ENCODE results near the gene CCDC83.
"Not testable (repeated sequence)": the region's sequence is repeated elsewhere in the genome, so short reads cannot be mapped to it uniquely, and the experiment has no call there.

CCDC83 gene

DNA sequence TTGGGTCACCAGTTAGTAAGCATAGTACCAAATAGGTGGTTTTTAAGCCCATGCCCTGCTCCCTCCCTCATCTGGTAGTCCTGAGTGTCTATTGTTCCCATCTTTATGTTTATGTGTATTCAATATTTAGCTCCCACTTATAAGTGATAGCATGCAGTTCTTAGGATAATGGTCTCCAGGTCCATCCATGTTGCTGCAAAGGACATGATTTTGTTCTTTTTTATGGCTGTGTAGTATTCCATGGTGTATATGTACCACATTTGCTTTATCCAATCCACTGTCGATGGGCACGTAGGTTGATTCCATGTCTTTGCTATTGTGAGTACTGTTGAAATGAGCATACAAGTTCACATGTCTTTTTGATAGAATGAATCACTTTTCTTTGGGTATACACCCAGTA lies 26.0 kb upstream of the CCDC83 start:
- no peak for DNase-seq (ENCODE audit: low read depth)
- H3K4me3 ChIP-seq (ENCODE audit: low read depth, low read length) = no peak overlapping the region
- TF ChIP-seq CTCF (conservative IDR thresholded peaks at IDR 0.05; ENCODE audit: low read depth, low read length) = no peak

DNA sequence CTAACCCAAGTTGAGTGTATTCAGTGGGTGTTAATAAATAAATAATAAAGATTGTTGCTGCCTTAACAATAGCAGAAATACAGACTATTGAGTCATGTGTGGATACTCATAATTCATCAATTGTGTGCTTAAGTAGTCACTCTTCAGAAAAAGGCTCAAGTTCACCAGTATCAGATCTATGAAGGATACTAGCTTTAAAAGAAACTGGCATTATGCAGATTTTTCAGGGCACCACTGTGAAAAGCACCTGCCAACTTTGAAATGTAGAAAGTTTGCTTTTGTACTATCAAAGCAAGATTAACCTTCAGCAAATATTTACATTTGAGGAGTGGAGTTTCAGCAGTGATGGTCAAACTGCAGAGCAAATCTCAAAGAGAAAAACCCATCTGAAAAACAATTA lies 24.1 kb upstream of the CCDC83 start:
- no peak overlapping the region for H3K4me3 ChIP-seq (ENCODE audit: low read depth, low read length)
- no peak for DNase-seq (ENCODE audit: low read depth)
- no peak for TF ChIP-seq CTCF (conservative IDR thresholded peaks at IDR 0.05; ENCODE audit: low read depth, low read length)

DNA sequence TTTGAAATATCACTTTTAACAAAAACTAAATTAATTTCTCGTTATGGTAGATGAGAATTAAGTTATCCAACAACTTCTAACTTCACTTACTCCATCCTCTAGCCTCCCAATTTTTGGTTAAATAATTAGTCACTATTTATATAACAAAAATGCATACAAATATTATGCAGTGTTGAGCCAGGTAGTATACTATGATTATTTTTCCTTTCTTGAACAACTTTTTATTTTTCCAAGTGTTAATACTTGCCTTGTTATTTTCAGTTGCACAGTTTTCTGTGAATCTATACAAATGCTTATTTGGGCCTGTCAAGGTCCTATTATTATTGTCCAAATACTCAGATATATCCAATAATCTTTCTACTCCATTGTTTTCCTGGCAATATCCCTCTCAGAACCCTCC lies 19.9 kb upstream of the CCDC83 start:
- no peak for TF ChIP-seq CTCF (conservative IDR thresholded peaks at IDR 0.05; ENCODE audit: low read depth, low read length)
- H3K4me3 ChIP-seq (ENCODE audit: low read depth, low read length) = no peak overlapping the region
- DNase-seq (ENCODE audit: low read depth) = no peak

- TF ChIP-seq CTCF (conservative IDR thresholded peaks at IDR 0.05; ENCODE audit: low read depth, low read length) = no peak
- H3K4me3 ChIP-seq (ENCODE audit: low read depth, low read length) = no peak overlapping the region
- no peak for DNase-seq (ENCODE audit: low read depth)
Observed at GRCh38 chr11:85835729-85836128, 19.5 kb upstream of the CCDC83 start.

DNA sequence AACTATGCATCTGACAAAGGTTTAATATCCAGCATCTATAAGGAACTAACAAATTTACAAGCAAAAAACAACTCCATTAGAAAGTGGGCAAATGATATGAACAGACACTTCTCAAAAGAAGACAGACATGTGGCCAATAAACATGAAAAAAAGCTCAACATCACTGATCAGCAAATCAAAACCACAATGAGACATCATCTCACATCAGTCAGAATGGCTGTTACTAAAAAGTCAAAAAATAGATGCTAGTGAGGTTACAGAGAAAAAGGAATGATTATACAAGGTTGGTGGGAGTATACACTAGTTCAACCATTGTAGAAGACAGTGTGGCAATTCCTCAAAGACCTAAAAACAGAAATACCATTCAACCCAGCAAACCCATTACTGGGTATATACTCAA lies 14.3 kb upstream of the CCDC83 start:
- DNase-seq (ENCODE audit: low read depth) = not testable (repeated sequence)

DNA sequence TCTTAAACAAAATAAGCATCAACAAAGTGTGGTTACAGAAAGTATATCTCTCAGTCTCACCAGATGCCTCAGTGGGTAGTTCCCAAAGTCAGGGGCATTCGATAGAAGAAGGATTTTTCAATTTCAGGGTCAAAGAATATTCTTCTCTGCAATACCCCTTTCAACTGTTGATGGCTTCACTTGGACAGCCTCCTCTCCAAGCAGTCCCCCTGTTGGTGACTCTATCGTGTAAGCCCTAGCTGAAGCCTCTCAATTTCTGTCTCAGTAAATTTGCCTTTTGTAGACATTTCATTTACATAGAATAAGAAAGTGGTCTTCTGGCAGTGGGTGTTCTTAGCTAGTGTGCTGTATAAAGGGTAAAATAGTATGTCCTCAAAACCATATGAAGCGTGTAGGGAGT lies 11.3 kb upstream of the CCDC83 start:
- TF ChIP-seq CTCF (conservative IDR thresholded peaks at IDR 0.05; ENCODE audit: low read depth, low read length) = peak; percentile 14
- DNase-seq (ENCODE audit: low read depth) = no peak
- no peak overlapping the region for H3K4me3 ChIP-seq (ENCODE audit: low read depth, low read length)

More for the DNA sequence above, 14.3 kb upstream of the CCDC83 start:
- not testable (repeated sequence) for H3K4me3 ChIP-seq (ENCODE audit: low read depth, low read length)

DNA sequence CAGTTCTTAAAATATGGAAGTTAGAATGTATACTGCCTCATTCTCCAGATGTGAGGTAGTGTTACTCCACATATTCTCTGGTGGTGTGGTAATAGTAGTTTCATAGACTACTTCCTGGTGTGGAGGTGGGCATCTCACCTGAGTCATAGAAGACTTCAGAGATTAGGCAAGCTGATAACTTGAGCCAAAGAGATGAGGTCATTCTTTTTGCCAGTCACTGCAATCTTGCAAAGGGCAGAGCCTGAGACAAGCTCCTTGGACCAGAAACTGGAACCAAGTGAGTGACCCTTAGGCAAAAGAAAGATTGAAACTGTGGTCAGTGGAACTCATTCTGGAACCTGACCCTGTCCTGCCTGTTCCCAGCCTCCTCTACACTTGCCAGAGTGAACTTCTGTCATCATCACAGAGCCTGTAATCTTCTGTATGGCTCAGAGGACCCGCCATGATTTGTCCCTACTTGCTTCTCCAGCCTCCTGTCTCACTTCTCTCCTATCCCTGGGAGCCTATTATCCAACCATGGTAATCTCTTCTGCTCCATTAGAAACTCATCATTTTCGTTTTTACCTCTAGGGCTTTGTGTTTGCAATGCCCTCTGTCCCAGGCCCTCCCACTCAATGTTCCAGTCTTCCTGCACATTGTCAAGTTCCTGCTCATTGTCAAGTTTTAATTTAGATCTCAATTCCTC lies 10.6 kb upstream of the CCDC83 start:
- DNase-seq (ENCODE audit: low read depth) = peak; percentile 21
- no peak for TF ChIP-seq CTCF (conservative IDR thresholded peaks at IDR 0.05; ENCODE audit: low read depth, low read length)
- no peak overlapping the region for H3K4me3 ChIP-seq (ENCODE audit: low read depth, low read length)
